ENCODE data around the gene RNU6-1.

RNU6-1 gene

GRCh38 chr15:67832897-67833709 lies 6.7 kb downstream of the RNU6-1 start:
- no peak for DNase-seq (ENCODE audit: low read depth in 3 of 3)

- no peak for DNase-seq (ENCODE audit: low read depth in 3 of 3)
These were observed 7.8 kb downstream of the RNU6-1 start for GRCh38 chr15:67832031-67832551.

- no peak for DNase-seq (ENCODE audit: low read depth in 3 of 3)
These were observed 8.5 kb downstream of the RNU6-1 start for GRCh38 chr15:67831363-67831762.

GRCh38 chr15:67829647-67830504 lies 10.0 kb downstream of the RNU6-1 start:
- DNase-seq (ENCODE audit: low read depth in 3 of 3), result no peak

DNA sequence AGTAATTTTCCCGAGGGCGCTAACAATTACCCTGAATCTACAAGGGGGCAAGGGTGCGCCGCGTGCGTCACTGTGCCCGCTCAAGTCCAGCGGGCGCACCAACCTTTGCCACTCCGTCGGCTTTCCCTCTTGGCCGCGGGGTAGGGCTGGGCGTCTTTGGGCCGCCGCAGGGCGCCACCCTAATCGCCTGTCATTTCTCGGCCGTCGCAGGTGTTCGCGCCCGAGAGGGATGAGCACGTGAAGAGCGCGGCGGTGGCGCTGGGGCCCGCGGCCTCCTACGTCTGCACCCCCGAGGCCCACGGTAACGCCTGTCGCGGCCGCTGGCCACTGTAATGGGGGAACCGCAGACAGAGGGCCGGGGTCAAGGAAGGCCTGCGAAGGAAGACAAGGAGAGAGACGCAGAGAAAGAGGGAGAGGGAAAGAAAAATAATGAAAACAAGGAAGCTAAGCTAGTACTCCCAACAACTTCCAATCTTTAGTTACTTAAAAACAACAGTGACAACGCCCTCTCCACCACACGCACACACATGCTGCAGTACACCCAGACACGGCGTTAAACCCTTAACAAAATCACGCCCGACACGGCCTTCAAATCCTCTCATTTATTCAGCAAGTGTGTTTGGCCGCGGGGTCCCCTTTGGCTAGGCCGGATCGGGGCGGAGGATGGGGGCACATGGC lies 10.7 kb downstream of the RNU6-1 start:
- DNase-seq (ENCODE audit: low read depth in 3 of 3), result no peak

DNA sequence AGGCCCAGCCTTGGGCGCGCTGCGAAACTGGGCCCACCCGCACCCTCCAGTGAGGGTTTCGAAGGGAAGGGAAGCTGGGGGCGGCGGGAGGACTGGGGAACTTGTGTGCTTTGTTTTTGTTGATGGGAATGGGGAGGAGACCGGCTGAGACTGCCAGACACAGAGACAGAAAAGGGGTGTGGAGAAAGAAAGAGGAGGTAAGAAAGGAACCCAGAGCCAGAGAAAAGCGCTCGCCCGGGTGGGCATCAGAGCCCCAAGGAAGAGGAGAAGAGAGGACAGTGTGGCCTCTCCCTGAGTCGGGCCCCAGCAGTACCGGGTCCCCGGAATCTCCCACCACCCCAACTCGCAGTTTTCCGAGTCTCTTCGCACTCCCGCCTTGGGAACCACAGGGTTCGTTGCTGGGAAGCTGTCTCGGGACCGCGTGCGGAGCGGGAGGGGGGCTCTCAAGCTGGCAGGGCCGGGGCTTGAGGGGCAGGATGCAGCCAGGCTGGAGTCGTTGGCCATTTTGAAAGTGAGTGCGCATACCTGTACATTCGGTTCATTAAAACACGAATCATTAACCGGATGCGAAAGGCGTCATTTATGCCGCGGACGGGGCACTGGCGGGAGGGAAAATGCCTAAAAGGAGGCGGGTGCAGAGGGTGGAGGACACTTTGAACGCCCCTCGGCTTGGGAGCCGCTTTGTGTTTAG lies 11.4 kb downstream of the RNU6-1 start:
- no peak for DNase-seq (ENCODE audit: low read depth in 3 of 3)

DNA sequence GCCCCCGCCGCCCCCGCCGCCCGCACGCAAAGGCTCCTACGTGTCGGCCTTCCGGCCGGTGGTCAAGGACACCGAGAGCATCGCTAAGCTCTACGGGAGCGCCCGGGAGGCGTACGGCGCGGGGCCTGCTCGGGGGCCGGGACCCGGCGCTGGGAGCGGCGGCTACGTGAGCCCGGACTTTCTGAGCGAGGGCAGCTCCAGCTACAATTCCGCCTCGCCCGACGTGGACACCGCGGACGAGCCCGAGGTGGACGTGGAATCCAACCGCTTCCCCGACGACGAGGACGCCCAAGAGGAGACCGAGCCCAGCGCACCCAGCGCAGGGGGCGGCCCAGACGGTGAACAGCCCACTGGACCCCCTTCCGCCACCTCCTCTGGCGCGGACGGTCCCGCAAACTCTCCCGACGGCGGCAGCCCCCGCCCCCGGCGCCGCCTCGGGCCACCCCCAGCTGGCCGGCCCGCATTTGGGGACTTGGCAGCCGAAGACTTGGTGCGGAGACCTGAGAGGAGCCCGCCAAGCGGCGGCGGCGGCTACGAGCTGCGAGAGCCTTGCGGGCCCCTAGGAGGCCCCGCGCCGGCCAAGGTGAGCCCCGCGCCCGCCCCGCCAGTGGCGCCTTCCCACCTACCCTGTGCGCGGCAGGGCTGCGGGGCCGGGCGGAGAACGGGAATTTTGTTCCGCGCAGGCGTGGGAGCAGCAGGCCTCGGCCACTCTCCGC lies 12.1 kb downstream of the RNU6-1 start:
- DNase-seq (ENCODE audit: low read depth in 3 of 3), result no peak

DNA sequence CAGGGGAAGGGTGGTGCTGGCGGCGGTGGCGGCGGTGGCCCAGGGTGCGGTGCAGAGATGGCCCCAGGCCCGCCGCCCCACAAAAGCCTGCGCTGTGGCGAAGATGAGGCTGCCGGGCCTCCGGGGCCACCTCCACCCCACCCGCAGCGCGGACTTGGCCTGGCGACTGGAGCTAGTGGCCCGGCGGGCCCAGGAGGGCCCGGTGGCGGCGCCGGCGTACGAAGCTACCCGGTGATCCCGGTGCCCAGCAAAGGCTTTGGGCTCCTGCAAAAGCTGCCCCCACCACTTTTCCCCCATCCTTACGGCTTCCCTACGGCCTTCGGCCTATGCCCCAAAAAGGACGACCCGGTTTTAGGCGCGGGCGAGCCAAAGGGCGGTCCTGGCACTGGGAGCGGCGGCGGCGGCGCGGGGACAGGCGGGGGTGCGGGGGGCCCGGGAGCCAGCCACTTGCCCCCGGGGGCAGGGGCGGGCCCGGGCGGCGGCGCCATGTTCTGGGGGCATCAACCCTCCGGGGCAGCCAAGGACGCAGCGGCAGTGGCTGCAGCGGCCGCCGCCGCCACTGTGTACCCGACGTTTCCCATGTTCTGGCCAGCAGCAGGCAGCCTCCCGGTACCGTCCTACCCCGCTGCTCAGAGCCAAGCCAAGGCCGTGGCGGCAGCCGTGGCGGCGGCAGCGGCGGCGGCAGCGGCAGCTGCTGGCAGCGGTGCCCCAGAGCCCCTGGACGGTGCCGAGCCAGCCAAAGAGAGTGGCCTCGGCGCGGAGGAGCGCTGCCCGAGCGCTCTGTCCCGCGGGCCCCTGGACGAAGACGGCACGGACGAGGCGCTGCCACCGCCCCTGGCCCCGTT lies 12.9 kb downstream of the RNU6-1 start:
- no peak for DNase-seq (ENCODE audit: low read depth in 3 of 3)

- no peak for DNase-seq (ENCODE audit: low read depth in 3 of 3)
These were observed 13.7 kb downstream of the RNU6-1 start for GRCh38 chr15:67825881-67826716.

GRCh38 chr15:67824976-67825880 lies 14.6 kb downstream of the RNU6-1 start, which contains the start of gene SKOR1:
SKOR1 (plus strand) TSS chr15:67825509; CDS start chr15:67825603, 94 bp downstream.
- no peak for DNase-seq (ENCODE audit: low read depth in 3 of 3)

DNA sequence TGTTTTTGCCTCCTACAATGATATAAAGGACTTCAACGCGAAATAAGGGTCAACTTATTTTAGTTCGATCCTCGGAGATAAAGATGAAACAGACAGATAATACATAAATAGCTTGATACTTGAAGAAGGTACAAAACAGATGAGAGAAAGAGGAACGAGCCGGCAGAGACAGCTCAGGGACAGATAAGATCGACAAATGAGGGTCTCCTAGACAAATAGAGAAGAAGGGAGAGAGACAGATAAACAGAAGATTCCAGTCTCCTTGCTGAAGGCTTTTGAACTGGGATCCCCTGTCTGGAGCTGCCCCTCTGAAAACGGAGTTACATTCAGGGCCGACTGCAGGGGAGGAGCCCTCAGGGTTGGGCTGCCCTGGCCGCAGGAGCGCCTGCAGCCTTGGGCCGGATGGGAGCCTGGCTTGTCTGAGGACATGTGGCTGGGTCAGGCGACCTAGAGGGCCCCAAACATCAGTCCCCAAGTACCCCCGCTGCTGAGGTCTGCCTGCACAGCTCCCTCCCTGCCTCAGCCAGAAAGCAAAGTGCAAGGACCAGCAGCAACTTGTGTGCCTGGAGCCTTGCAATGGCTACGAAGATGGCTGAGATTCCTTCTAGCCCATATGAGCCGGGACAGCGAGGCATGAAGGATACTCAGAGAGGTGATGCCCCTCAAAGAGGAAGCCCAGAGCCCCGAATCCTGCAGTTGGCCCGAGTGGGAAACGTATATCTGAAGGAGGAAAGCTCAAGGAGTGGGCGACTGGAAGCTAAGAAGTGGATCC lies 15.5 kb downstream of the RNU6-1 start:
- no peak for DNase-seq (ENCODE audit: low read depth in 3 of 3)

- DNase-seq (ENCODE audit: low read depth in 3 of 3), result no peak
These were observed 16.3 kb downstream of the RNU6-1 start for GRCh38 chr15:67823314-67824196.

DNA sequence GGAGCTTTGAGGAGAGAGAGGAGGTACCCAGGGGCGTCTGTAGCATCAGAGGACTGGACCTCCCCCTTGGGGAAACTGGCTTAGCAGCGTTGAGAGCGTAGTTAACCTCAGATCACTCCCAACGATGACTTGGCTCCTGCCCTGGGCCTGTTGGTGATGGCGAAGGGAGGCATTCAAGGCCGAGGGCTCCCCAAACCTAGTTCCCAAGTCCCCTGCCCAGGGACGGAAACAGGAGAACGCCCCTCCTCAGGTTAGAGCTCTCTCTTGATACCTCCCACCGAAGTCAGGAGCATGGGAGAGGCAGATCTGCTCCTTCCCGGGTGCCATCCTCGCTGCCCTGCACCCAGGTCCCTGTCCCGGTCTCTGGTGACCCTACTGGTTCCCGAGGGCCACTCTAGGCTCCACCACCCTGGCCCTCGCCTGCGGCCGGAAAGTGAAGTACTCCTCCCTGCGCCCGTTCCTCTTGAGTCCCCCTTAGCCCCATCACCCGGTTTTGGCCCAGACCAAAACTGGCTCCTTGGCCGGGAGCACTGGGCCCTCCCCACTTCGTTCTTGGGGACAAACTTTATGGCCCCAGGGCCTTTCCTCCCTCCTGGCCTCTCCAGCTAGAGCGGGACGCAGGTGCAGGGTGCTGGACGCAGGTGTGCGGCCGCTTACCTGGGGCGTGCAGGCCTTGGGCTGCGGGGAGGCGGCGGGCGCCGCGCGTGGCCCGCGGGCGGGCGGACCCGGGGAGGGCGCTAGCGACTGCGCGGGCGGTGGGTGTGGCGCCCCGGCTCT lies 17.1 kb downstream of the RNU6-1 start:
- DNase-seq (ENCODE audit: low read depth in 3 of 3), result no peak

DNA sequence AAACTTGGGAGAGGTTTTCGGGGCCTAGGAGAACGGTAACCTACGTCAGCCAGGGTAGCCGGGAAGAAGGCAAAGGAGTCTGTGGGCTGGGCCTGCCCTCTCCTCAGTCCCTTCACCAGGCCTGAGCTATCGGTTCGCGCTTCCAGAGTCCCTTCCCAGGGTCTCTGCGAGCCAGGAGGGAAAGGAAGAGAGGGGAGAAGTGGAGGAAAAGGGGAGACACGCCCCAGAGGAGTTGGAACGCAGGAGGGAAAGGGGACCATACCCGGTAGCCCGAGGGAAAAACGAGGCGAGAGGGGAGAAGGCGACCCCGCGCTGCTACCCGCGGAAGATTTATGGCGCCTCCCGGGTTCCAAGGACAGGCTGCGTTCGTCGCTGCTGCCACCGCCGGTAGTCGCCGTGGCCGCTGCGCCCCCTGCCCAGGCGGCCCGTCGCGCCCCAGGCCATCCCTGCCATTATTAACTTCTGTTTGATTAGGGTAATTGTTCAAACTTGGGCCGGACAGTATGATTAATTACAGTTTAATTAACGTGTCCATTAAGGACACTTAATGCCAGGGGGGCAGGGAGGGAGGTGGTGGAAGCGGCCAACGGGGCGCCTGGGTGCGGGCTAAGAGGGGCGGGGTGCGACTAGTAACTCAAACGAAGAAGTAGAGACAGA lies 17.9 kb downstream of the RNU6-1 start:
- no peak for DNase-seq (ENCODE audit: low read depth in 3 of 3)

Data from stimulated activated CD4-positive, alpha-beta T cell treated with anti-CD3 and anti-CD28 coated beads, TNF-alpha, amount 100 ng/mL, for 24 hours (primary cell).